Measurements from ENCODE around the gene LFNG. TPM values are rescaled to one million over a fixed set of nuclear protein-coding genes. Genes with fewer than 3 reads are reported as not detected.

Gene LFNG
- total and polyA plus RNA-seq, 7 donors = 1.3 to 3.0 (median 2.4) TPM

DNA sequence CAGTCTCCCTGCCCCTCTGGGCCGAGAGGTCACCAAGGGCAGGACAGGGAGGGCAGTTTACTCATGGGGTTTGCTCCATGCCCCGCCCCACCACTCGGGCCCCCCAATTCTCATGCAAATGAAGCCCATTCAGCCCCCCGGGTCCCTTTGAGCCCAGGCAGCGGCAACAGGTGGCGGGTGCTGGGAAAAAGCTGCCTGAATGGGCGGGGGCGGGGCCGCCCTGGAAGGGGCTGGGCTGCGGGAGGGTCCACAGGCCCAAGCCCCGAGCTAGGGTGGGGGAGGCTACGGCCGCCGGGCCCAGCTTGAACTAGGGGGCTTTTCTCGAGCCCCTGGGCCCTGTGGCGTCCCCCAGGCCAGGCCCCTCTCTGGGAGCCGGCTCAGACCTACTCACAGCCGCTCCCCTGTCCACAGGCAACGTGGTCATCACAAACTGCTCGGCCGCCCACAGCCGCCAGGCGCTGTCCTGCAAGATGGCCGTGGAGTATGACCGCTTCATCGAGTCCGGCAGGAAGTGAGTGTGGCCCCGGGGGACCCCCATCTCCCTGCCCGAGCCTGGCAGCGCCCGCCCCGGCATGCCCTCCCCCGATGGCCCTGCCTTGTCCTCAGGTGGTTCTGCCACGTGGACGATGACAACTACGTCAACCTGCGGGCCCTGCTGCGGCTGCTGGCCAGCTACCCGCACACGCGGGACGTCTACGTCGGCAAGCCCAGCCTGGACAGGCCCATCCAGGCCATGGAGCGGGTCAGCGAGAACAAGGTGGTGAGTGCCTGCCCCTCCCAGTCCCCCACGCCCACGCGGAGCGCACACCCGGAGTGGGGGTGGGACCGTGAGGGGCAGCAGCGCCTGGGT, 5.5 kb downstream of the LFNG start:
- Histone ChIP-seq H3K27ac (no peak overlapping the region), H3K9me3 (no peaks in the 10 kb centered on the region), H3K36me3 (ENCODE audit: insufficient read depth in 1 of 2, low read depth in 1 of 2) (no peaks in the 10 kb centered on the region), H3K27me3 (ENCODE audit: insufficient read depth in 3 of 3, low read length in 2 of 3) (peaks cover 0 to 28% (median 28%) of the 10 kb centered on the region in 3 donors), H3K4me3 (no peak overlapping the region), H3K4me1 (peaks cover 14% of the 10 kb centered on the region)
- TF ChIP-seq, protein P1, sequence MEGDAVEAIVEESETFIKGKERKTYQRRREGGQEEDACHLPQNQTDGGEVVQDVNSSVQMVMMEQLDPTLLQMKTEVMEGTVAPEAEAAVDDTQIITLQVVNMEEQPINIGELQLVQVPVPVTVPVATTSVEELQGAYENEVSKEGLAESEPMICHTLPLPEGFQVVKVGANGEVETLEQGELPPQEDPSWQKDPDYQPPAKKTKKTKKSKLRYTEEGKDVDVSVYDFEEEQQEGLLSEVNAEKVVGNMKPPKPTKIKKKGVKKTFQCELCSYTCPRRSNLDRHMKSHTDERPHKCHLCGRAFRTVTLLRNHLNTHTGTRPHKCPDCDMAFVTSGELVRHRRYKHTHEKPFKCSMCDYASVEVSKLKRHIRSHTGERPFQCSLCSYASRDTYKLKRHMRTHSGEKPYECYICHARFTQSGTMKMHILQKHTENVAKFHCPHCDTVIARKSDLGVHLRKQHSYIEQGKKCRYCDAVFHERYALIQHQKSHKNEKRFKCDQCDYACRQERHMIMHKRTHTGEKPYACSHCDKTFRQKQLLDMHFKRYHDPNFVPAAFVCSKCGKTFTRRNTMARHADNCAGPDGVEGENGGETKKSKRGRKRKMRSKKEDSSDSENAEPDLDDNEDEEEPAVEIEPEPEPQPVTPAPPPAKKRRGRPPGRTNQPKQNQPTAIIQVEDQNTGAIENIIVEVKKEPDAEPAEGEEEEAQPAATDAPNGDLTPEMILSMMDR (IDR thresholded peaks at IDR 0.05) = no peak
- intact Hi-C loops (cut with DNase I) = no loop called here
- ATAC-seq = no peak
- peak in 1 of 2 donors; percentile 17 for DNase-seq
- WGBS, 3 donors = 79 to 86% (median 83%) methylated on average over 47 to 53 of the region's 53 CpGs

DNA sequence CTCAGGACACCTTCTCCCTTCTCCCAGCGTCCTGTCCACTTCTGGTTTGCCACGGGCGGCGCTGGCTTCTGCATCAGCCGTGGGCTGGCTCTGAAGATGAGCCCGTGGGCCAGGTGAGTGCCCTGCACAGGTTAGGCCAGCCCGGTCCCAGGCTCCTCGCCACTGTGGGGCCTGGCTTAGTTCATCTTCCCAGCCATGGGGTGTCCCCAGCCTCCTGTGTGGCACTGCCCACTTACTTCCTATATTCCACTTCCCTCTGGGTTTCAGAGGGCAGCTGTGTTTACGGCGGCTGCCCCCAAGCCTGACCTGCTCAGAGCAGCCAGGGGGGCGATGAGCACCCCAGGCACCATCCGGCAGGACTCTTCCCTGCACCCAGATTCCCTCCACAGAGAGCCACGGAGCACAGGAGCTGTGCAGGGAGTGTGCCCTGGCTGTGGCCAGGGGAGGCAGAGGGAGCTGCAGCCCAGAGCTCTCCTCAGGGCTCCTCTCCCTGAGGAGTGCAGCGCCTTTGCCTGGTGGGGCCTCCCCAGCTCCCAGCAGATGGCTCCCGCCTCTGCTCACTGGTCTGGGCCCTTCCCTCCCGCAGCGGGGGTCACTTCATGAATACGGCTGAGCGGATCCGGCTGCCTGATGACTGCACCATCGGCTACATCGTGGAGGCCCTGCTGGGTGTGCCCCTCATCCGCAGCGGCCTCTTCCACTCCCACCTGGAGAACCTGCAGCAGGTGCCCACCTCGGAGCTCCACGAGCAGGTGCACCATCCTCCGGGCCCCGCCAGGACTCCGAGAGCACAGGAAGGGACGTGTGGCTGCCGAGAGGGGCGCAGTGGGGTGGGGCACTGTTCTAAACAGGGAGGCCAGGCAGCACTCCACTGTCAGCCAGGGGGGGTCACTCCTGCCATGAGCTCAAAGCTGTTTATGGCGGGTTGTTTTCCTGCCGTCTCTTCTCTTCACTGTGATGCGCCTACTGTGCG, 6.4 kb downstream of the LFNG start:
- H3K27me3 ChIP-seq (ENCODE audit: insufficient read depth in 3 of 3, low read length in 2 of 3) = peaks cover 0 to 22% (median 22%) of the 10 kb centered on the region in 3 donors
- ATAC-seq = no peak
- intact Hi-C loops (cut with DNase I) = no loop called here
- H3K27ac ChIP-seq = no peak overlapping the region
- DNase-seq = peak in 1 of 2 donors; percentile 18
- WGBS, 3 donors = 89% methylated on average over 34 to 36 of the region's 36 CpGs
- peaks cover 14% of the 10 kb centered on the region for H3K4me1 ChIP-seq
- H3K4me3 ChIP-seq = no peak overlapping the region
- TF ChIP-seq, protein P1 (IDR thresholded peaks at IDR 0.05) = no peak
- no peaks in the 10 kb centered on the region for H3K36me3 ChIP-seq (ENCODE audit: insufficient read depth in 1 of 2, low read depth in 1 of 2)
- no peaks in the 10 kb centered on the region for H3K9me3 ChIP-seq

DNA sequence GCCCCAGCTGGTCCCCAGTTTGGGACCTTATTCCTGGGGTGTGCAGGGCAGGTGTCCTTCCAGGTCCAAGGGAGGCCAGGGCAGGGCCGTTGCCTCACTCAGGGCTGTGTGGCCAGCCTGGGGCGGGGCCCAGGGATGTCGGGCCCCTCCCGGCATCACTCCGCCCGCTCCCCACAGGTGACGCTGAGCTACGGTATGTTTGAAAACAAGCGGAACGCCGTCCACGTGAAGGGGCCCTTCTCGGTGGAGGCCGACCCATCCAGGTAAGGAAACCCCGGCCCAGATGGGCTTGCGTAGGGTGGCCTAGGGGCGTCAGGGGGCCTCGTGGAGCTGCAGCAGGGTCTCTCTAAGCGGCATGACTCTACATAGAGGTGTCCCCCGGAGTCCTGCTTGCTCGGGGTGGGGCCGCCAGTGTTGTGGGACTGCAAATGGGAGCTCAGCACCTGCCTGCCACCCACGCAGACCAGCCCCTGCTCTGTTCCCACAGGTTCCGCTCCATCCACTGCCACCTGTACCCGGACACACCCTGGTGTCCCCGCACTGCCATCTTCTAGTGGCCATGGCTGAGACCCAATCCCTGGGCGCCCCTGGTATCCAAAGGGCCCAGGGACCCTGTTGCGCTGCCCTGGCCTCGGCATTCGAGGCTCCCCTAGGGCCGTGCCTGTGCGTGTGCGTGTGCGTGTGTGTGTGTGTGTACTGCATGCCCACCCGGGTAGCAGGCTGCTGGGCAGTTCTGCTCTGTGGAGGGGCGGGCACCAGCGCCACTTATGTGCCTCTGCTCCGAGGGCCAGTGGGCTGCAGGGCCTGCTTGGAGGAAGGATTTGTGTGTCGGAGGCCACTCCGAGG, 7.3 kb downstream of the LFNG start:
- TF ChIP-seq, protein P1 (IDR thresholded peaks at IDR 0.05) = no peak
- H3K9me3 ChIP-seq = no peaks in the 10 kb centered on the region
- DNase-seq = peak; percentile 9 to 42

More for the DNA sequence above, 7.3 kb downstream of the LFNG start:
- ATAC-seq = no peak
- Histone ChIP-seq H3K36me3 (ENCODE audit: insufficient read depth in 1 of 2, low read depth in 1 of 2) (no peaks in the 10 kb centered on the region), H3K27ac (no peak overlapping the region), H3K4me1 (peaks cover 14% of the 10 kb centered on the region), H3K4me3 (no peak overlapping the region), H3K27me3 (ENCODE audit: insufficient read depth in 3 of 3, low read length in 2 of 3) (peaks cover 0 to 18% (median 18%) of the 10 kb centered on the region in 3 donors)
- intact Hi-C loops (cut with DNase I) = no loop called here
- 87 to 90% (median 89%) methylated on average over 40 of the region's 40 CpGs for WGBS, 3 donors

Data from psoas muscle (tissue), 8 donors.